HG03045 (cell line): ENCODE data around the gene CNRIP1.
"Not testable (repeated sequence)": the region's sequence is repeated elsewhere in the genome, so short reads cannot be mapped to it uniquely, and the experiment has no call there.

Experiments used
- ATAC-seq: cut with Tn5 transposase; IDR thresholded peaks from one replicate; pipeline ENCODE4 v1.9.1; 2021; ENCODE audit warnings: mild to moderate bottlenecking, moderate library complexity; ENCODE audit not compliant: unreplicated experiment

Gene CNRIP1, protein sequence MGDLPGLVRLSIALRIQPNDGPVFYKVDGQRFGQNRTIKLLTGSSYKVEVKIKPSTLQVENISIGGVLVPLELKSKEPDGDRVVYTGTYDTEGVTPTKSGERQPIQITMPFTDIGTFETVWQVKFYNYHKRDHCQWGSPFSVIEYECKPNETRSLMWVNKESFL

DNA sequence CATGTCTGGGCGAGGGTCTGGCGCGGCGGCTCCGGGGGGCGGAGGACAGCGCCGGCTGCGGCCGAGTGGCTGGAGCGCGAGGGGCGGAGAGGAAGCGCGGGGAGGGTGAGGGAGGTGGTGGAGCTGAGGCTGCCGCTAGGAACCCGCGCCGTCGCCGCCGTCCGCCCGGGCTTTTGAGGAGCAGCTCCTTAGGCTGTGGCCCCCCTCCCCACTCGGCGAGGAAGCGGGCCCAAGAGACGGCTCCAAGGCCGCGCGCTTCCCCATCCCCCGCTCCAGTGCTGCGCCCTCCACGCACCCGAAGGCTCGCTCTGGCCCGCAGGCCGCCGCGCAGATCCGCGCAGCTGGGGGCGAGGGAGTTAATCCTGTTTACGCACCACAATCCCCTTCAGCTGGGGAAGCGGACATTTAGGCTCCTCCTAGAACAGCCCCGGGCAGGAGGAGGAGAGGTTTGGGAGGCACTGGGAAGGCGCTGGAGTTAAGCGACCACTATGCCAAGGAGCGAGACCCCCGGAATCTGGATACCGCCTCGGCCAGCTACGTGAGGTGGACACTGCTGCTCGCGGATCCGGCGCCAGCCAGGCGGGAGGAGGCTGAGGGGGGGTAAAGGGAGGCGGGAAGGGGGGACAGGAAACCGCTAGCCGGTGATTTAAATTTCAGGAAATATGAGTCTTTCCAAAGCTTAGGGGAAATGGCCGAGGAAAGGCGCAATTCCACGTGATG is at the start of gene CNRIP1:
TSS of gene CNRIP1 (minus strand) at position 552 of the 720 bp plus-strand sequence. CDS start at position 3, 549 bp downstream.
- ATAC-seq = no peak

DNA sequence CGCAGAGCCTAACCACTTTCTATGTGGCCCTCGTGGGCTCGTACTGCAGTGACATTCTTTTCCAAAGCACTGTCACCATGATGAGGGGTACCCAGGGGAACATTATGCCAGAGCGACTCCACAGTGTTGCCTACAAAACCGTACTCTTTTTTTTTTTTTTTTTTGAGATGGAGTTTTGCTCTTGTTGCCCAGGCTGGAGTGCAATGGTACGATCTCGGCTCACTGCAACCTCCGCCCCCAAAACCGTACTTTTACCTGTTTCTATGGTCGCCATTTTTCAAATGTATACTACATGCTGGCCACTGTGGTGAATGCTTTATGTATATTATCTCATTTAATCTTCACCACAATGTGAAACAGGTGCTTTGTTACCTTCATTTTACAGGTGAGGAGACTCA is 49.6 kb upstream of the CNRIP1 start:
- ATAC-seq = no peak

DNA sequence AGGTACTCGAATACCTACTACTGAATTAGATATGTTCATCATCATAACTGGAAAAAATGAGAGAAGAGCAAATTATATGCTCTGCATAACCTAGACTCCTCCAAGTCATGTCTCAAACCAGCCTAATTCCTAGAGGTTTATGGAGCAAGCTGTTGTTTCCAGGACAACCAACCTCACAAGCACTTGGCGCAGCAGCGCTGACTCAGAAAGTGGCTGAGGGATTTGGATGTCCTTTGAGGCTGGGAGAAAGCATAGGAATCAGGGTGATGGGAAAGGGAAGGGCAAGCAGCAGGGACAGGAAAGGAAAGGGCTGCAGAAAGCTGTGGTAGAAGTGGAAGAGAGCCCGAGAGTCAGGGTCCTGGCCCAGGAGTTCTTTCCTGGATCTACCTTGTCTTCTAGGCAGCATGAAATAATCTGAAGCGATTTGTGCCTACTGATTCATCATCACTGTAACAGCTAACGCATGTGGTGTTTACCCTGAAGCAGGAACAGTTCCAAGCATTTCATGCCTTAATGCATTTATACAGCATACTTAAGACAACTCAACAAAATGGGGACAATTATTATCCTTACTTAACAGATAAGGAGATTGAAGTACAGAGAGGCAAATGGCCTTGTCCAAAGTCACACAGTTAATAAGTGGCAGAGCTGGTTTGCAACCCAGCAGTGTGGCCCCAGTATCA is 49.0 kb upstream of the CNRIP1 start:
- no peak for ATAC-seq

DNA sequence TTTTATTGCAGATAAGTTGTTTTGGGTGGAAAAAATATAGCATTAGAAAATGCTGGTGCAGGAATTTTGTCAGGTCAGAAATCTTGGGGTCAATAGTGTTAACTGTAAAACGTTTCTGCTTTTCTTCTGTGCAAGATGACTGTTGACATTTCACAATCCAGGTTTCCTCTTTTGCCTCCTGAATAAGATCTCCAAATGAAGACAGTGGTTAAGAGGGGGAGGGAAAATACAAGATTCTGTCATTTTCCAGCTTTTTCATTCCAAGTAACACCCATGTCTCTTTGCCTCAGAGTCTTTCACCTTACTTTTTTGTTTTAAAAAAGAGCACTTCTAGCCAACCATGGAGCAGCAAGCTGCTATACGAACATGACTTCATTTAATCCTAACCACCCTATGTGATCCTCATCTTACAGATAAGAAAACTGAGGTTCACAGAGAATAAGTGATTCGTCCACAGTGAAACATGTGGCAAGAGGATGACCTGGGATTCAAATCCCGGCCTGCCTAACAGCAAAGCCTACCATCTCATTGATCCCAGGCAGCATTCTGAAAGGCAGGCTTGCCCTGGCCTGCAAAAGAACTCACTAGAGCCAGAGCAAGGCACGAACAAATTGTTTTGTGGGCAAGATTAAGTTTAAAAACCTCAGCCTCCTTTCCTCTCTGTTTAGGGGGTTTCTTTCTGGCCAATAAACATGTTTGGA is 48.4 kb upstream of the CNRIP1 start:
- no peak for ATAC-seq

DNA sequence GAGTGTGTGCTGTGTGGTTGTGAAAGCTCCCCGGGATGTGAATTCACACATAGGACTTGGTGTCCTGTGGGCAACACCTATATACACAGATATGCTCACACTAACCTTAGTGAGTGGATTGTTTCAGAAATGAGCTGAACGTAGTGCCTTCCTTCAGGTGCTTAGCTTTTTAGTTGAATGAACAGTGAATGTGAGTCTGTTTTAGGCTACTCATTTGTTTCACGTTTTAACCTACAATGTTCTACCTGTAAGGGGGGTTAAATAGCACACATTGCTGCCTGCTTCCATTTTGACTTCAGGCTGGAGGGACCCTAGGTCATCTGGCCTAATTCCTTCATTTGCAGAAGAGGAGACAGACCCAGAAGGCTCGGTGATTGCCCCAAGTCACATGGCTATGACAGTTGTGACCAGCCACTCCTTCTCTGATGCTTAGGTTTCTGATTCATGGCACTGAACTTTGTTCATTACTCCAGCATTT is 46.4 kb upstream of the CNRIP1 start:
- peak; percentile 34 for ATAC-seq

DNA sequence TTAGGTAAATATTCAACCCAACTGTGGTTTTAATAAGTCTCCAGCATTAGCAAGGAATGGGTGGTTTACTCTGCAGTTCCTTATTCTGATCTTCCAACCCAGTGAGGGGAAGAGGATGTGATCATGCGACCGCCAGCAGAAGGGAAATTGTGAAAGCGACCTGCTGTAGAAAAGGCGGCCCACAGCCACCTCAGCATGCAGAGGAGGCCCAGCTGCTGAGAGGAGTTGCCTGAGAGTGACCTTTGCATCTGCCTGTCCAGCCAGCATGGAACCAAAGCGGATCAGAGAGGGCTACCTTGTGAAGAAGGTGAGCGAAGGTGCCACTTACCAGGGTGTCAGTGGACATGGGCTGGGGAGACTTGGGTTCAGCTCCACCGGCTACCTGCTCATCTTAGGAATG is 45.3 kb upstream of the CNRIP1 start, which contains the start of gene PLEK:
TSS of gene PLEK (plus strand) at position 196 of the 400 bp plus-strand sequence. CDS start at position 266, 70 bp downstream.
- peak; percentile 59 for ATAC-seq

DNA sequence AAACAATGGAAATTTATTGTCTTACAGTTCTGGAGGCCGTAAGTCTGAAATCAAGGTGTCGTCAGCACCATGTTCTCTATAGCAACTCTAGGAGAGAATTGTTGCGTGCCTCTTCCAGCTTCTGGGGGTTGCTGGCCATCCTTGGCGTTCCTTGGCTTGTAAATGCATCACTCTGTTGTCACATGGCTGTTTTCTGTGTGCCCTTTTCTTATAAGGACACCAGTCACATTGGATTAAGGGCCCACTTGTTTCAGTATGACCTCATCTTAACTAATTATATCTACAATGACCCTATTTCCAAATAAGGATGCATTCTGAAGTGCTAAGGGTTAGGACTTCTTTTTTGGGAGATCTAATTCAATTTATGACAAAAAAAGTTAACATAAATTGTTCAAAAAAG is 44.0 kb upstream of the CNRIP1 start:
- no peak for ATAC-seq

DNA sequence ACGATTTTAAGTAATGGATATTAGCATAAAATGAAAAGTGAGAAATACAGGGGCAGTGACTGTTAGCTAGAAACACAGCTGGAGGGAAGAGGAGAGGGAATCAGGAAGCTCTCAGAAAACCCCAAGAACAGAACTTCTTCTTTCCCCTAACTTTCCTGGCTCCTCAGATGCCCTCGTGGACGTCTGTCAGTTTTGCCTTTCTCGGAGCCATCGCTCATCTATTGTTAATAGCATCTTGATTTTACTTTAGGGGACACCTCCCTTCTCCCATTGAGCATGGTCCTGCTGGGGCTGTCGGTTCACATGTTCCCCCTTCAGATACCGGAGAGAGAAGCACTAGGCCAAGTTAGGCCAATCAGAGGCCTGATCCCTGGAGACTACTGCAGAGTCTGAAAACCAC is 43.0 kb upstream of the CNRIP1 start:
- ATAC-seq = no peak

DNA sequence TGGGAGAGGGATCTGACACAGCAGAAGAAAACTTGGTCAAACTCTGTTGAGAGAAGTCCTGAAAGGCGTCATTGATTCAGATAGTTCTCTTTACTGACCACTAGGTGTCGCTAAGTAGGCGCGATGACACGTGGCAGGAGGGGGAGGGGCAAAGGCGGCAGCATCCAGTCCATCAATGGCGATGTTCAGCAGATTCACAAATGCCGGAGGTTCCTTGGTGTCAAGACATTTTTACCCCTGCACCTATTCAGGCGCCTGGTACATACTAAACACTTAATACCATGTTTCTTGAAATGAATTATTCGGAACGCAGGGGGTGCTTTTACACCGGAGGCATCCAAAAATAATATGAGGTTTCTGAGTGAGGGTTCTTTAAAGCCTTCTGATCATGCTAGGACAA is 42.3 kb upstream of the CNRIP1 start:
- ATAC-seq = peak; percentile 52

DNA sequence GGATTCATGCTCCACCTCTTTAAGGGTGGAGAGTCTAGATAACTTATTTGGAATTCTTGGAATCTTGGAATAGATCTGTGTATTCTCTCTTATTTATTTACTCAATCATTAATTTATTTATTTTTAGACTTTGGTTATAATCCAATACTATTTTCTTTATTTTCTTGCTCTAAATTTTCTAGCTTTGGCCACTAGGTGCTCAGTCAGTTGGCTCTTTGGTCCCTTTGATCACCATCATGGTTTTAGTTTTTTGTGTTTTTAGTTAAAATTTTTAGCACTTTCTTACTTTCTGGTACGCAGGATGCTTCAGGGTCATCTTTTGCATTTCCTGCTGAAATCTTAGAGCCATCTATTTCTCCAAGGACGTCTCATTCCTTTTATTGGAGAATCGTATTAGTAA is 40.1 kb upstream of the CNRIP1 start:
- no peak for ATAC-seq

DNA sequence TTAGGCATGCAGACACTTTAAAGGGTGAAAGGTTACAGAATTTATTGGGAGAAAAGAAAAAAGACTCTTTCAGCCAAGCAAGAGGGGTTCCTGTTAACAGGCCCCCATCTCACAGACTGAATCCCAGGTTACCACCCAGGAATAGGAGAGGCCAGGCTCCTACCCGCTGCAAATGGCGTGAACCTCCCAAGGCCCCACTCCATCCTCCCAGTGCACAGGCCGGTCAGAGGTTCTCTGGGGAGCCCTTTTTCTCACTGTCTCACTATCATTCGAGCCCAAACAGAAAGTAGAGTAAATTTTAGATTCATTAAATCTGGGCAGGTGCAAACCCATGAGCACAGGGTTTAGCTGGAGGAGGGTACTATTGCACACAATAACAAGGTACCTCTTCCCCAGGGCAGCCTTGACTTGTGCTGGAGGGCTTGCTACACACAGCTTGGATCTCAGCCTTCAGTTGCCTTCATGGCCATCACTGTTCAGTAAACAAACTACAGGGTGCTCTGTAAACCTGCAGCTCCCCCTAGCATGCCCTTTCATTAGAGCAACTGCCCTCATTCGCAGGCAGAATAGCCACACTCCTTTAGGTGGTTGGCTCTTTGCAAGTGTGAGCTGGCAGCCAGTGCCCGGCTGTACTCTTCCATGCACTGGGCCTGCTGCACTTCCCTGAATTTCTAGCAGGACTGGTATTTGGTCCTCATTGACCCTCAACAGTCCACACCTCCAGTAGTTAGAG is 38.0 kb upstream of the CNRIP1 start:
- peak; percentile 46 for ATAC-seq

DNA sequence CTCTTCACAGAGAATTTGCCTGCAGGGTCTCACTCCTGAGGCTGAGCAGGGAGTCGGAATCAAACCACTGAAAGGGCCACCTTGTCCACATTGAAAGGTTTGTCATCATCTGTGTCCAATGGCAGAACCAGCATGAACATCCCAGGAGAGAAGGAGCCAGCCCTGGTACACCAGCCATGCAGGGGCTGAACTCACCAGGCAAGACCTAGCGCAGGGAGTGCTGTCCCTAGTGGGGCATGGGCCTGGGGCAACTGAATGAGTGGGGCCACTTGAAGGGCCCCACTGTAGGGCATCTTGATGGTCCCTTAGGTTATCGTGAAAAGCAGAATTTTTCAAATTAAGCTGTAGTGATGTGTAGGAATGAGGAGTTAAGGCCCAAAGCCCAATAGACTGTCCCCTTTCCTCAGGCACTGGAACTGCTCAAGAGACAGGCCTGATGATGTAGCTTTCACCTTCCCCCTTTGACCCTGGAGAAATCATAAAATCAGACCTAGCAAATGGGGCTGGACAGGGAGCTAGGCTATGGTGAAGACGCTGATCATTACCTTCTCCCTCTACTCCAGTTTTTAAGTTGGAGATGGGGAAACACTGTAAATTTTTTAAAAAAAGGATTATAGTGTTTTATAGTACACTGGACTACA is 37.0 kb upstream of the CNRIP1 start:
- ATAC-seq = no peak

DNA sequence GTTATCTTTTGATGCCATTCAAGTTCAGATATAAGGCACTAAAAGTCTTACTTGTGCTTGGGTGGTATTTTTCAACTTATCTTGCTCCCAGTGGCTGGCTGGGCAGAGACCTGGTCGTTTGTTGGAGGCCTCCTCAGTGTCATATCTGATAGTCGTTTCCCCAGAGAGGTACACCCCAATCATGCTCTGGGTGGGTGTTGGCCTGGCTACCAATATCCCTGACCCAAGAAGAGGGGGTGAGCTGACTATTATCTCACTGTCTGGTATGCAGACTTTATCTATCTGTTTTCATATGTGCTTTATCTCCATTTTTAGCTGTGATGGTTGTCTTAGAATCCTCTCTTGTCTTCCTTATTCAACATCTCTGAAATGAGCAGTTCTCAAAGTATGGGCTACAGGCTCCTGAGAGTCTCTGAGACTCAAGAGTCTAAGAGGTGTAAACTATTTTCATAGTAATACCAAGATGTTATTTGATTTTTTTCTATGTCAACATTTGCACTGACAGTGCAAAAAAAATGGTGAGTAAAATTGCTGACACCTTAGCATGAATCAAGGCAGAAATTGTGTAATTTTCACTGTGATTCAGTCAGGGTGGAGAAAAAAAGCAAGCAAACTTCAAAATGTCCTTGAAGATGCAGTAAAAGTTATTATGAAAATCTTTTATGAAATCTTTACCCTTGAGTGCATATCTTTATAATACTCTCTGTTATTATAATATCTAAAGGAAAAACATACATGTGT is 33.1 kb upstream of the CNRIP1 start:
- ATAC-seq = no peak

DNA sequence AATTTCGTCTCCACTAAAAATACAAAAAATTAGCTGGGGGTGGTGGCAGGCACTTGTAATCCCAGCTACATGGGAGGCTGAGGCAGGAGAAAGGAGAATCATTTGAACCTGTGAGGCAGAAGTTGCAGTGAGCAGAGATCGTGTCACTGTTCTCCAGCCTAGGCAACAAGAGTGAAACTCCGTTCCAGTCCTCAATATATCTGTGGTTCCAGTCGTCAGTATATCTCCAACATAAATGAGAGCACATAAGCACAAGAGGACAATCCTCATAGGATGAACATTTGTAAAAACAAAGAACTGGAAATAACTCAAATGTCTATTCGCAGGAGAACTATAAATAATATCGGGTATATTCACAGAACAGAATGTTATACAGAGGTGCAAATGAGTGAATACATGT is 32.2 kb upstream of the CNRIP1 start:
- ATAC-seq = no peak

DNA sequence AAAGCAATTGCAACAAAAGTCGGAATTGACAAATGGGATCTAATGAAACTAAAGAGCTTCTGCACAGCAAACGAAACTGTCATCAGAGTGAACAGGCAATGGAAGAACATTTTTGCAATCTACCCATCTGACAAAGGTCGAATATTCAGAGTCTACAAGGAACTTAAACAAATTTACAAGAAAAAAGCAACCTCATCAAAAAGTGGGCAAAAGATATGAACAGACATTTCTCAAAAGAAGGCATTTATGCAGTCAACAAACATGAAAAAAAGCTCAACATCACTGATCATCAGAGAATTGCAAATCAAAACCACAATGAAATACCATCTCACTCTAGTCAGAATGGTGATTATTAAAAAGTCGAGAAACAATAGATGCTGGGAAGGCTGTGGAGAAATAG is 29.3 kb upstream of the CNRIP1 start:
- ATAC-seq = not testable (repeated sequence)

DNA sequence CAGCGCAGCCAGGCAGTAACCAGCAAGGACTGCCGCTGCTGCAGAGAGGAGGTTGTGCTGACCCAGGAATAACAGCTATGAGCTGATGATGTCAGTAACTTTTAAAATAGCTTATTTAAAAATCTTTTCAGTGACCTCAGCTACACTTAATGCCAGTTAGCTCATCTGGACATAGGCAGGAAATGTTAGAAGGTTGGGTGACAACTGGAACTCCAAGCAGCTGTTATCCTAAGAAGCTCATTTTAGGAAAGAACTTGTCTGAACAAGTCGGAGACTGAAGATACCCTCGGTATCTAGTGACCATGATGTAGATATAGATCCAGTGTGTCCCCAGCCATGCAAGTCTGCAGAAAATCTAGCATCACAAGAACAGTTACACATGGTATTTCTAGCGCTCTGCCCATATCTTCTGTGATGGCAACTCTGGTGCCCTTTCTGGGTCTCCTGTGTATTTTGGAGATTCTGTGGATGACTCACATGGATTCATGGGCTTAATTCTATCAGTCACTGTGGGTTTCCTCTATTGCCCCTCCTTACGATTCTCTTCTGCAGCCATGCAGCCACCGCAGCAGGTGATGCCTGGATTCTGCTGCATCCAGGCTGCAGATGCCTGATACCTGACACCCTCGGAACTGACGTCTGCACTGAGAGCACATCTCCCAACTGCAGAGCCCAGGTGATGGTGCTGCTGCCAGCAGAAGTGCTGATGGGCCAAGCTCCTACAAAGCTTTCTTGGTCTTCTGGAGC is 25.6 kb upstream of the CNRIP1 start:
- no peak for ATAC-seq

DNA sequence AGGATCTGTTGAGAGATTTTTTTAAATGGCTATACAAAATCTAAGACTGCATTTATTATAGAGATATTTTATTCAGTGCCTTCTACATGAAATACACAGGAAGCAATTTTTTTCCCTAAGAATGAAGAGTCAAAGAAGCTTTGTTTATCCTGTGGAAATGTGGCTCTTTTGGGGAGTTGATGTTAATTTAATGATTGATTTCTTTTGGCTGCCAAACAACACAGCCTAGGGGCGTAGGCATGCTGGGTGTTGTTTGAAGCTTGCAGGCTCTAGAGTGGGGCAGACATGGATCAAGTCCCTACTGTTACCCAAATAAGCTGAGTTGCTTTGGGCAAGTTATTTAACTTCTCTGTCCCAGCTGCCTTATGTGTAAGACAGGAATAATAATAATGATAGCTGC is 24.3 kb upstream of the CNRIP1 start:
- ATAC-seq = no peak

DNA sequence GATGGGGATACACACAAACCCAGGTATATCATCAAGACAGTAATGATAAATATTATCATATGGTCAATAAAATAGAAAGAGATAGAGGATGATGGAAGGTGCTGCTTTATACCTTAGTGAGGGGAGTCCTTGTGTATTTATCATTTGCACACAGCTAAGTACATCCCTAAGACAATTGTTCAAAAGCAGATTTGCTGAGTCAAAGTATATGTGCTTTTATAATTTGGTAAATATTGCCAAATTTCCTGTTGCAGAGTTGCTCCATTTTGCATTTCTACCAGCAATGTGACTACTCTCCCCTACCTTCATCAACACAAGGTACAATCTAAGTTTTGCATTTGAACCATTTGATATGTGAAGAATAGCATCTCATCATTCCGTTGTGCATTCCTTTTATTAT is 22.7 kb upstream of the CNRIP1 start:
- no peak for ATAC-seq

DNA sequence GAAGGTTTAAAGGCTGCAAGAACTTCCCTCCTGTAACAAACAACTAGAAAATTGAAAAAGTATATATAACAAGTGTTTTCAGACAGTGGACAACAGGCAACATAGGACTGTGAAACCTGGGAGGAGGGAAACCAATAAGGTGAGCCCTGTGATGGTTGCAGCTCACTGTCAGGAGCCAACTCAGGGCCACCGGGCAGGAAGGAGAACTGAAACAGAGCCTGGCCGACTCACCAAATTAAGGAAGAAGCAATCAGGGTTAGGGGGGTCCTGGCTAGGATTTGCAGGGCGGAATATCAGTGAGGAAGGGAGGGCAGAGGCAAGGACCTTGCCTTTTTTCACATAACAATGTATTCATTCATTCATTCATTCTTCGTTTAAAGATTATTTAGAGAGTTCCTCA is 21.8 kb upstream of the CNRIP1 start:
- no peak for ATAC-seq
